HEK293T (cell line): ENCODE data around the gene SYNE1.

Source experiments
- ARNT ChIP-seq: fragments of 450-650 bp; IDR thresholded peaks from 2 replicates; pipeline ENCODE4 v1.6.1; 2017; ENCODE audit warnings: mild to moderate bottlenecking
- CTBP1 ChIP-seq: fragments of 450-650 bp; IDR thresholded peaks from 2 replicates; pipeline ENCODE4 v1.6.1; 2016; ENCODE audit warnings: borderline replicate concordance
- FOXA1 ChIP-seq: fragments of 450-650 bp; IDR thresholded peaks from 2 replicates; pipeline ENCODE4 v1.6.1; 2016; ENCODE audit warnings: mild to moderate bottlenecking
- FOXK2 ChIP-seq: fragments of 450-650 bp; IDR thresholded peaks from 2 replicates; pipeline ENCODE4 v1.6.1; 2016; ENCODE audit warnings: mild to moderate bottlenecking
- FOXM1 ChIP-seq: fragments of 450-650 bp; IDR thresholded peaks from 2 replicates; pipeline ENCODE4 v1.6.1; 2017; ENCODE audit warnings: mild to moderate bottlenecking, borderline replicate concordance
- HDGF ChIP-seq: fragments of 450-650 bp; IDR thresholded peaks from 2 replicates; pipeline ENCODE4 v1.6.1; 2017; ENCODE audit warnings: antibody characterized with exemption, borderline replicate concordance
- SP1 ChIP-seq: fragments of 450-650 bp; IDR thresholded peaks from 2 replicates; pipeline ENCODE4 v1.6.1; 2017
- SUZ12 ChIP-seq: fragments of 450-650 bp; IDR thresholded peaks from 2 replicates; pipeline ENCODE4 v1.6.1; 2016; ENCODE audit warnings: mild to moderate bottlenecking

- TF ChIP-seq FOXA1 (no peak), ARNT (no peak), SUZ12 (no peak), SP1 (no peak), HDGF (no peak), CTBP1 (no peak), FOXK2 (no peak), FOXM1 (no peak)
Measured at GRCh38 chr6:152348116-152348515, 289.0 kb downstream of the SYNE1 start.
